Transverse colon (tissue), 4 donors: ENCODE data around the gene LCNL1. TPM values are rescaled to one million over a fixed set of nuclear protein-coding genes. Genes with fewer than 3 reads are reported as not detected.

Experiments used
- DNase-seq: peaks from one replicate; pipeline ENCODE4 v3.0.0-alpha.2; 2019
- H3K27ac ChIP-seq, 4 donors: fragments of 200-600 bp; sonication (generic); 2 replicates each; pipeline ENCODE4 v1.5.1; 2016 to 2018; ENCODE audit warnings: inconsistent platforms in 4 of 4
- H3K27me3 ChIP-seq: fragments of 200-600 bp; sonication (generic); 2 replicates; pipeline ENCODE4 v1.5.1; 2017; ENCODE audit warnings: inconsistent platforms
- H3K36me3 ChIP-seq, 4 donors: fragments of 200-600 bp; sonication (generic); 2 replicates each; pipeline ENCODE4 v1.5.1; 2017 to 2019; ENCODE audit warnings: inconsistent platforms in 4 of 4
- H3K4me1 ChIP-seq, 4 donors: fragments of 200-600 bp; sonication (generic); 2 replicates each; pipeline ENCODE4 v1.5.1; 2017 to 2020; ENCODE audit warnings: inconsistent platforms in 4 of 4
- H3K4me3 ChIP-seq, 4 donors: fragments of 200-600 bp; sonication (generic); 1 replicate in 1 of 4; 2 replicates in 3 of 4; pipeline versions ENCODE4 v1.5.1 to v1.6.1; 2017 to 2019; ENCODE audit warnings: inconsistent platforms in 4 of 4
- H3K9me3 ChIP-seq, 2 donors: fragments of 200-600 bp; sonication (generic); 2 replicates each; pipeline ENCODE4 v1.5.1; 2017 to 2019; ENCODE audit warnings: inconsistent platforms in 2 of 2
- CTCF ChIP-seq, 5 experiments: fragments of 200-600 bp in 3 of 5; fragments of 450-650 bp in 2 of 5; sonication (generic) in 3 of 5; IDR thresholded peaks; 1 replicate in 2 of 5; 2 replicates in 3 of 5; pipeline ENCODE4 v1.5.1; 2016 to 2017; ENCODE audit warnings: antibody characterized with exemption in 5 of 5, inconsistent platforms in 3 of 5, mild to moderate bottlenecking in 2 of 5, moderate library complexity in 1 of 5
- EP300 ChIP-seq: sonication (generic); formaldehyde crosslinking; IDR thresholded peaks from one replicate; pipeline ENCODE4 v1.6.1; 2017; ENCODE audit warnings: antibody characterized with exemption, low read depth
- POLR2A ChIP-seq: fragments of 450-650 bp; IDR thresholded peaks from one replicate; pipeline ENCODE4 v1.6.1; 2016; ENCODE audit warnings: antibody characterized with exemption, mild to moderate bottlenecking, moderate library complexity
- POLR2AphosphoS5 ChIP-seq, 3 donors: sonication (generic); formaldehyde crosslinking; IDR thresholded peaks; one replicate each; pipeline ENCODE4 v1.6.1; 2016; ENCODE audit warnings: antibody characterized with exemption in 3 of 3
- WGBS, 2 donors: methylation state at CpG; one replicate each; pipeline ENCODE4 v1.1.5; 2018; ENCODE audit warnings: low coverage in 1 of 2; 5-methylcytosine and 5-hydroxymethylcytosine counted together
- in situ Hi-C, 4 donors: fragments of 200-750 bp; cut with MboI; loops; one replicate each; pipeline versions ENCODE4 v1.15.0 to v1.15.1; 2017; ENCODE audit warnings: low sequenced_read_pairs in 3 of 4, low pct_ligation_motif_present in 1 of 4, low pct_unique_long_range_greater_than_20kb in 1 of 4
- intact Hi-C: fragments of 100-400 bp; cut with DNase I; formaldehyde crosslinking; loops from one replicate; pipeline ENCODE4 v1.15.1; 2023; ENCODE audit warnings: low total_unique reads
- total RNA-seq, 4 donors: library from RNA; depleted of rRNA; stranded (reverse); fragments of >200 nt; gene quantifications; one replicate each; pipeline ENCODE4 v1.1.0, GENCODE V29; 2016

The LCNL1 gene
- total RNA-seq, 4 donors from 2014 or later = 0.27 to 0.75 TPM; not detected in 2

GRCh38 chr9:137007108-137007815, 24.5 kb downstream of the LCNL1 start:
- H3K4me1 ChIP-seq = no peaks in the 10 kb centered on the region
- no peak overlapping the region for H3K27ac ChIP-seq
- H3K36me3 ChIP-seq = no peaks in the 10 kb centered on the region
- DNase-seq = no peak
- in situ Hi-C loops (no loop called here), intact Hi-C loops (no loop called here)
- 60 to 77% methylated on average over 1 to 25 of the region's 30 CpGs for WGBS, 2 donors
- H3K9me3 ChIP-seq = no peaks in the 10 kb centered on the region
- TF ChIP-seq EP300 (no peak), CTCF (IDR thresholded peaks at IDR 0.05) (no peak), POLR2A (no peak), POLR2AphosphoS5 (IDR thresholded peaks at IDR 0.05) (no peak)
- no peaks in the 10 kb centered on the region for H3K27me3 ChIP-seq
- no peak overlapping the region for H3K4me3 ChIP-seq

DNA sequence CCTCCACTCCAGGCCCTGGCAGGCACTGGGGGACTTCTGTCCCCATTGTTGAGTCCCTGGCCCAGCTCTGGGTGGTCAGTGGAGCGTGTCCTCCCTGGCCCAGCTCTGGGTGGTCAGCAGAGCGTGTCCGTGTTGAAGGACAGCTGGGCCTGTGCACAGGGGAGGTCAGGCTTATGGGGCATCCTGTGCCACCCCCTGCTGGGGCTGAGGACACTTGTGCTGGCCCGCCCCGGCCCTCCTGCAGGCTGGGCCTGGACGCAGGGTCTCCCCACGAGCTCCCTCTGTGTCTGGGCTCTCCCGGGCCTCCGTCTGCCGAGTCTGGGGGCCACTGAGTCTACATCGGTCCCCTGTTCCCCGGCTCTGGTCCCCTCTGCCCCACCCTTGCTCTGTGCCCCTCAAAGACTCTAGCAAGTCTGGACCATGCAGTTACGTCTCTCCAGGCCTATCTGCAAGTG, 25.1 kb downstream of the LCNL1 start:
- no peaks in the 10 kb centered on the region for H3K27me3 ChIP-seq
- in situ Hi-C loops (no loop called here), intact Hi-C loops (no loop called here)
- DNase-seq = no peak
- no peak for TF ChIP-seq POLR2AphosphoS5 (IDR thresholded peaks at IDR 0.05)
- no peak for TF ChIP-seq CTCF (IDR thresholded peaks at IDR 0.05)
- no peak for TF ChIP-seq EP300
- no peak for TF ChIP-seq POLR2A
- WGBS, 2 donors = 88% methylated on average over 12 of the region's 13 CpGs; no CpG with 5 or more reads in 1 of the 2 donors
- H3K4me1 ChIP-seq = no peaks in the 10 kb centered on the region
- no peak overlapping the region for H3K27ac ChIP-seq
- H3K9me3 ChIP-seq = no peaks in the 10 kb centered on the region
- H3K4me3 ChIP-seq = no peak overlapping the region
- H3K36me3 ChIP-seq = no peaks in the 10 kb centered on the region

DNA sequence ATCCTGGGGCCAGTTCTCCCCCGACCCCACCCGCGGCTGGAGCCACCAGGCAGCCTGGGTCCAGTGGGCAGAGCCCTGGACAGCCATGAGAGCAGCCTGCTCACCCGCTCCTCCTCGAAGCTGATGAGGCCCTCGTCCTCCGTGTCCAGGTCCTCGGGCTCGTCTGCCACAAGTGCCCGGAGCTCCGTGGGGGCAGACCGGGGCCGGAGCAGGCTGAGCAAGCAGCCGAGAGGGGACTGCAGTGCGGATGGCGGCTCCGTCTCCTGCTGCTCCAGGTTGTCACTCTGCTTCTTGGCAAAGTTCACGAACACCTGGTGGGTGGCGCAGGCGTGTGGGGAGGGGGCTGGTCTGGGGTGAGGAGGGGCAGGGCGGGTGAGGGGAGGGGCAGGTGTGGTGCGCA, 25.5 kb downstream of the LCNL1 start:
- H3K36me3 ChIP-seq = no peaks in the 10 kb centered on the region
- 94% methylated on average over 17 of the region's 22 CpGs; no CpG with 5 or more reads in 1 of the 2 donors for WGBS, 2 donors
- no peaks in the 10 kb centered on the region for H3K9me3 ChIP-seq
- H3K27me3 ChIP-seq = no peaks in the 10 kb centered on the region
- TF ChIP-seq POLR2AphosphoS5 (IDR thresholded peaks at IDR 0.05) = no peak
- TF ChIP-seq POLR2A = no peak
- no peak for TF ChIP-seq EP300
- TF ChIP-seq CTCF (IDR thresholded peaks at IDR 0.05) = no peak
- no peak overlapping the region for H3K27ac ChIP-seq
- H3K4me3 ChIP-seq = no peak overlapping the region
- H3K4me1 ChIP-seq = no peaks in the 10 kb centered on the region
- in situ Hi-C loops = no loop called here
- DNase-seq = no peak
- intact Hi-C loops = no loop called here

DNA sequence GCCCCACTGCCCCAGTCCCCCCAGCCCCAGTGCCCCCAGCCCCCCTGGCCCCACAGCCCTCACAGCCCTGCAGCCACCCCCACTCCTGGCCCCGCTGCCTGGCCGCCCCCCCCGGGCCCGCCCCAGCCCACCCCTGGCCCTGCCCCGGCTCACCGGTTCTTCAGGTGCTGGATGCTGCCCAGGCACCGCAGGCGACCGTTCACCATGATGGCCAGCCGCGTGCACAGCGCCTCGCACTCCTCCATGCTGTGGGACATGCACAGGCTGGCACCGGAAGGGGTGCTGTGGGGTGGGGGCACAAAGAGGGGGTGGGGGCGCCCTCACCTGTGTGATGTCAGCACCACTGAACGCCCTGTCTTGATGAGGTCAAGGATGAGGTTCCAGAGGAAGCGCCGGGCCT, 26.4 kb downstream of the LCNL1 start:
- WGBS, 2 donors = 96% methylated on average over 14 of the region's 18 CpGs; no CpG with 5 or more reads in 1 of the 2 donors
- Histone ChIP-seq H3K4me1 (no peaks in the 10 kb centered on the region), H3K4me3 (no peak overlapping the region), H3K9me3 (no peaks in the 10 kb centered on the region), H3K27ac (no peak overlapping the region), H3K27me3 (no peaks in the 10 kb centered on the region), H3K36me3 (no peaks in the 10 kb centered on the region)
- intact Hi-C loops (no loop called here), in situ Hi-C loops (no loop called here)
- TF ChIP-seq POLR2A = no peak
- no peak for TF ChIP-seq POLR2AphosphoS5 (IDR thresholded peaks at IDR 0.05)
- no peak for TF ChIP-seq CTCF (IDR thresholded peaks at IDR 0.05)
- no peak for TF ChIP-seq EP300
- DNase-seq = no peak
